Kidney glomerular epithelial cell (primary cell): ENCODE results near the gene UGT1A8.

Experiments
- DNase-seq: peaks from one replicate; lab custom pipeline; 2025; lab: John Stamatoyannopoulos, UW

UGT1A8 gene

GRCh38 chr2:233764264-233764663, 146.8 kb downstream of the UGT1A8 start:
- DNase-seq, result peak; percentile 29

- no peak for DNase-seq
Observed at GRCh38 chr2:233764761-233765160, 147.3 kb downstream of the UGT1A8 start.

GRCh38 chr2:233766416-233766815, 149.0 kb downstream of the UGT1A8 start:
- no peak for DNase-seq

- DNase-seq, result no peak
Observed at GRCh38 chr2:233768076-233768475, 150.6 kb downstream of the UGT1A8 start.

GRCh38 chr2:233769260-233769659, 151.8 kb downstream of the UGT1A8 start:
- no peak for DNase-seq

GRCh38 chr2:233772153-233772552, 154.7 kb downstream of the UGT1A8 start:
- no peak for DNase-seq

- no peak for DNase-seq
Observed at GRCh38 chr2:233772583-233772982, 155.2 kb downstream of the UGT1A8 start.

GRCh38 chr2:233773854-233774253, 156.4 kb downstream of the UGT1A8 start:
- DNase-seq, result no peak

GRCh38 chr2:233775414-233775813, 158.0 kb downstream of the UGT1A8 start:
- no peak for DNase-seq

- no peak for DNase-seq
Observed at GRCh38 chr2:233778030-233778429, 160.6 kb downstream of the UGT1A8 start, which contains the start of gene MROH2A. Gene MROH2A, plus strand, starts transcription at chr2:233778330. Its CDS starts 1,029 bp downstream, at chr2:233779359.

- DNase-seq, result no peak
Observed at GRCh38 chr2:233779722-233780121, 162.3 kb downstream of the UGT1A8 start.

- no peak for DNase-seq
Observed at GRCh38 chr2:233780771-233781170, 163.3 kb downstream of the UGT1A8 start.

GRCh38 chr2:233789554-233789953, 172.1 kb downstream of the UGT1A8 start:
- DNase-seq, result no peak

- DNase-seq, result no peak
Observed at GRCh38 chr2:233791151-233791882, 173.9 kb downstream of the UGT1A8 start.

GRCh38 chr2:233791883-233792329, 174.5 kb downstream of the UGT1A8 start:
- DNase-seq, result no peak

- no peak for DNase-seq
Observed at GRCh38 chr2:233792720-233793119, 175.3 kb downstream of the UGT1A8 start.

- DNase-seq, result no peak
Observed at GRCh38 chr2:233793465-233794127, 176.2 kb downstream of the UGT1A8 start.

- DNase-seq, result no peak
Observed at GRCh38 chr2:233794128-233794658, 176.8 kb downstream of the UGT1A8 start.

GRCh38 chr2:233795735-233796171, 178.3 kb downstream of the UGT1A8 start:
- no peak for DNase-seq

- DNase-seq, result no peak
Observed at GRCh38 chr2:233796254-233796653, 178.8 kb downstream of the UGT1A8 start.

GRCh38 chr2:233798335-233799086, 181.1 kb downstream of the UGT1A8 start:
- DNase-seq, result no peak

- DNase-seq, result no peak
Observed at GRCh38 chr2:233799087-233799665, 181.7 kb downstream of the UGT1A8 start.
